IPS-NIHi7 (cell line): ENCODE data around the gene UNC45A.
"Not testable (repeated sequence)": the region's sequence is repeated elsewhere in the genome, so short reads cannot be mapped to it uniquely, and the experiment has no call there.

ENCODE experiments used
- DNase-seq: peaks from one replicate; pipeline ENCODE4 v3.0.0; 2012; ENCODE audit warnings: mixed read lengths; ENCODE audit errors: extremely low spot score

The UNC45A gene

GRCh38 chr15:90918034-90918788, 16.9 kb upstream of the UNC45A start:
- DNase-seq = no peak

- no peak for DNase-seq
These were observed 16.2 kb upstream of the UNC45A start for GRCh38 chr15:90918835-90919234.

GRCh38 chr15:90921887-90922286, 13.2 kb upstream of the UNC45A start:
- no peak for DNase-seq

DNA sequence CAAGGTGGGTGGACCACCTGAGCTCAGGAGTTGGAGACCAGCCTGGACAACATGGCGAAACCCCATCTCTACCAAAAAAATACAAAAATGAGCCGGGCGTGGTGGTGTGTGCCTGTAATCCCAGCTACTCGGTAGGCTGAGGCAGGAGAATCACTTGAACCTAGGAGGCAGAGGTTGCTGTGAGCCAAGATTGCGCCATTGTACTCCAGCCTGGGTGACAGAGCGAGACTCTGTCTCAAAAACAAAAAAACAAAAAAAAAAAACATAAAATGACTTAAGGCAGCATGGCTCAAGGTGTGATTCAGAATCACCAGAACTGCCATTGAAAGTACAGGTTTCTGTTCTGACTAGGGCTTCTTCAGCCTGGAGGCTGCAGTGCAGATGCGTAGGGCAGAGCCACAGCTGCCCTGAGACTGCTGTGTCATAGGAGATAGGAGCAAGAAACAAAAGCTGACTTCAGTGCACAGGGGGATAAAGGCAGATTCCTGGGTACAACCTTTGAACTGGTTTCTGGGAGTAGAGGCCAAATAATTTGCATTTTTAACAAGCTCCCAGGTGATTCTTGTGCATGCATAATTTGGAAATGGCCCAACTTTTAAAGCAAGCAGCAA, 12.3 kb upstream of the UNC45A start:
- not testable (repeated sequence) for DNase-seq

GRCh38 chr15:90924375-90924774, 10.7 kb upstream of the UNC45A start:
- DNase-seq = no peak

- not testable (repeated sequence) for DNase-seq
These were observed 8.3 kb upstream of the UNC45A start for GRCh38 chr15:90926766-90927165.

DNA sequence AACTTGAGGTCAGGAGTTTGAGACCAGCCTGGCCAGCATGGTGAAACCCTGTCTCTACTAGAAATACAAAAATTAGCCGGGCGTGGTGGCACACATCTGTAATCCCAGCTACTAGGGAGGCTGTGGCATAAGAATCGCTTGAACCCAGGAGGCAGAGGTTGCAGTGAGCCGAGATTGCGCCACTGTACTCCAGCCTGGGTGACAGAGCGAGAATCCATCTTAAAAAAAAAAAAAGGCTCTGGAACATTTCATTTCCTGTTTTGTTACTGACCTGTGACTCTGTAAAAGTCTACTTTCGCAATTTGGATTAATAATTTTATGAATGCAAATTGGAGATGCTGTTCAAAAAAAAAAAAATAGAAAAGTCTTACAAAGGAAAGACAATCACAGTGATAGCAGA, 7.0 kb upstream of the UNC45A start:
- DNase-seq = not testable (repeated sequence)

DNA sequence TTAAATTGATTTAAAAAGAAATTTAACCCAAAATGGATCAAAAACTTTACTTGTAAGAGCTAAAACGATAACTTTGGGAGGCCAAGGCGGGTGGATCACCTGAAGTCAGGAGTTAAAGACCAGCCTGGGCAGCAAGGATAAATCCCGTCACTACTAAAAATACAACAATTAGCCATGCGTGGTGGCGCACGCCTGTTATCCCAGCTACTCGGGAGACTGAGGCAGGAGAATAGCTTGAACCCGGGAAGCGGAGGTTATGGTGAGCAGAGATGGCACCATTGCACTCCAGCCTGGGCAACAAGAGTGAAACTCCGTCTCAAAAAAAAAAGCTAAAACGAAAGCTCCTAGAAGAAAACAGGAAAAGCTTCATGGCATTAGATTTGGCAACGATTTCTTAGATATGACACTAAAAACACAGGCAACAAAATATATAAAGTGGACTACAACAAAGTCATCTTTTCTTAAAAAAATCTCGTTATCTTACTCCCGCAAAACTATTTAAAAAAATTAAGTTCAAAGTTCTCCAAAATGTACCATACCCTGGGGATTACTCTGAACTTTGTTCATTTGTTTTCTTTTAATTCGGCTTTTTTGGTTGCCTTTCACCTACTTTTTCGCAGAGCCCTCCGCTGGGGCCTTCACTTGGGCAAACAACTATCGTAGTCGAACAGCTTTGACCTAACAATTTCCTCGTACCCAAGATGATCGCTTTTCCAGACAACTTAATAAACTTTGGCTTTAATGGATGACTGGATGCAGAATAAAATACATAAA, 5.7 kb upstream of the UNC45A start:
- DNase-seq = no peak

GRCh38 chr15:90930861-90931574, 4.1 kb upstream of the UNC45A start:
- DNase-seq = no peak

DNA sequence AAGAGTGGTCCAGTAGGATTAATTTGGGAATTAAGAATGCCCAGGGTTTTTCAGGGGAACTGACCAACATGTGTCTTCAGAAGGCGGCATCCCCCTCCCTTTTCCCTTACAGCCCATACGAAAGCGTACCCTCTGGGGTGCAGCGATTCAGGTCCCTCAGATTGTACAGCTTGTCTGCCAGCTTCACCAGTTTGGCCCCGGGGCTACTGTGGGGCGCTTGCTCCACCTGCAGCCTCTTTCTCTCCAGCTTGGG, 3.6 kb upstream of the UNC45A start:
- no peak for DNase-seq

DNA sequence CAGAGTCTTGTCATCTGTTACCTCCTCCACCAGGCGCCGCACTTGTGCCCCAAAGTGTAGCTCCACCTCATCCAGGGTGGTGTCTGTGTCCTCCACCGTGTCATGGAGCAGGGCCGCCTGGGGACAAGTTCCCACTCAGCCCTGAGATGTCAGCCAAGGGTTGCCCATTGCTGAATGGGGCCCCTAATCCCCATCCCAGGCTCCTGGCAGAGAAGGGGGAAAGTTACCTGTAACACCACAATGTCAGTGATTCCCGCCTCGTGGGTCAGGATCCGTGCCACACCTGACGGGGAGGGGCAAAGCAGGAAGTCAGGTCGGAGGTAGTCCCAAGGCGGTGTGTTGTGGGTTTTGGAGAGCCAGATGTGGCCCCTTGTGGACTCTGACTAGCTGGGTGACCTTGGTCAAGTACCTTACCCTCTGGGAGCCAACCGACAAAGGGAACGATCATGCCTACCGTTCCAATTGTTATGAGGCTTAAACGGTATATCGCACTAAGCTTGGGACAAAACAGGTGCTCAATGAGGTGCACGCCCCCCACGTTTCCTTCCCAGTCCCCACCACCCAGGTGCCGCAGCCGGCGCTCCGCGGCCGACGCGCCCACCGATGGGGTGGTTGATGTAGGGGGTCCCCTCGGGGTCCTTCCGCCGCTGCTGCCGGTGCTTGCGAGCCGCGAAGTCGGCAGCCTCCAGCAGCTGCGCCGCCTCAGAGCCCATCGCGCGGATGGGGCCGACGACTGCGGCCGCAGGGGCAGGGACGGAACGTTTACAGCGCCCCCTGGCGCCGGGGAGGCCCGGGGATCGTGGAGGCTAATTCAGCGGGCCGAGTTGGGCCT, 3.0 kb upstream of the UNC45A start, which contains the start of gene HDDC3:
Gene HDDC3, minus strand, starts transcription at position 722 of the 832 bp plus-strand sequence. Its CDS starts 9 bp downstream, at position 713.
- DNase-seq = peak; percentile 94

DNA sequence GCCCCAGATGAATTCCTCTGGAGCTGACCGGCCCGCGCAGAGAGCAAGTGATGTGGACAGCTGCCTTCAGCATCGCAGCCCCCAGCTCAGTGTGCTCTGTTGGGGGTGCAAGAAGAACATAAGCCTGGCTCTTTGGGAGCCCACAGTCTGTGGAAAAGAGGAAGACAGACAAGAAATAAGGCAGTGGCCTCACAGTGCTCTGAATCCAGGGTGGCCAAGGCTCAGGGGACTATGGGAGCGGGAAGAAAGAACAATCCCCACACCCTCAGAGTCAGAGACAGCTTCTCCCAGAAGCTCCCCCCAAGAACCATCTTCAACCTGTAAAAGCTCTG, 2.5 kb upstream of the UNC45A start:
- DNase-seq = no peak

GRCh38 chr15:90933301-90933700, 1.8 kb upstream of the UNC45A start:
- DNase-seq = no peak

GRCh38 chr15:90934256-90934948, 683 bp upstream of the UNC45A start:
- peak; percentile 92 for DNase-seq

DNA sequence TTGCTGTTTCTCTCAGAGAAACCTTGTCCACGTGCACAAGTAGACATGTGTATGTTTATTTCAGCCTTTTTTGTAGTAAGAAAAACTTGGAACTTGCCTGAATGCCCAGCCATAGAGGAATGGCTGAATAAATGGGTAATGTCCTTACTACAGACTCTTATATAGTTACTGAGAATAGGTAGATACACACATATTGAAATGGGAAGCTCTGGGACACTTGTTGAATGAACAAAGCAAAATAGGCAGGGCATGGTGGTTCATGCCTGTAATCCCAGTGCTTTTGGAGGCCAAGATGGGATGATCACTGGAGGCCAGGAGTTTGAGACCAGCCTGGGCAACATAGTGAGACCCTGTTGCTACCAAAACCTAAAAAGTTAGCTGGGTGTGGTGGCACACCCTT, 1.7 kb downstream of the UNC45A start:
- DNase-seq = no peak

GRCh38 chr15:90938261-90938660, 3.2 kb downstream of the UNC45A start:
- no peak for DNase-seq

DNA sequence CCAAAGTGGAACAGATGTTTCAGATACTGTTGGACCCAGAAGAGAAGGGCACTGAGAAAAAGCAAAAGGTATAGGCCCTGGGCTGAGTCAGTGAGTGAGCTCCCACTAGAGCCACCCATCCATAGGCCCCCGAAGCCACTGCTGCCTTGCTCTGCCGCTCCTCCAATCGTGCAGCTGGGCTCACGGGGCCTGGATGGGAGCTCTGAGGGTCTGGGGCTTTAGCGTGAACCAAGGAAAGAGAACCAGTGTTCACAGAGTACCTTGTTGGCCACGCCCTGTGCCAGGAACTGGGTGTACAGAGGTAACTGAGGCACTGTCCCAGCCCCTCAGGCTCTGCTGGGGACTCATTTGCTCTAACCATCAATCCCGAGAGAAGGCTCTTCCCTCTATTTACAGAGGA, 4.7 kb downstream of the UNC45A start:
- DNase-seq = no peak

DNA sequence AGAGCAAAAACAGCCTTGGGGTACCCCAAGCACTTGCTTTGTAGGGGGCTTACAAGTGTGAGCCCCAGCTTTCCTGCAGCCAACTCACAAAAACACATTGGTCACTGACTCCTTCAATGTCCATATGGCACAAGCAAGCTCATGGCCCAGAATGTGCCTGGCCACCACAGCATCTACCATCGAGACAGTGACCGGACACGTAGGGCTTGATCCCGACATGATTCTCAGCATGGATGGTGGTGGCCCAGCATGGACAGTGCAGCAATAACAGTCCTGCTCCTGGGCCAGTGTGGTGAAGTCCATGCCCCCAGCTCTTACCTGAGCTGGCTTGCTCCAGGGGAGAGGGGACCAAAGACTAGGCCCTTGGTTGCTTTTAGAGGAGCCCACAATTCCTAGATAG, 6.0 kb downstream of the UNC45A start:
- DNase-seq = no peak

DNA sequence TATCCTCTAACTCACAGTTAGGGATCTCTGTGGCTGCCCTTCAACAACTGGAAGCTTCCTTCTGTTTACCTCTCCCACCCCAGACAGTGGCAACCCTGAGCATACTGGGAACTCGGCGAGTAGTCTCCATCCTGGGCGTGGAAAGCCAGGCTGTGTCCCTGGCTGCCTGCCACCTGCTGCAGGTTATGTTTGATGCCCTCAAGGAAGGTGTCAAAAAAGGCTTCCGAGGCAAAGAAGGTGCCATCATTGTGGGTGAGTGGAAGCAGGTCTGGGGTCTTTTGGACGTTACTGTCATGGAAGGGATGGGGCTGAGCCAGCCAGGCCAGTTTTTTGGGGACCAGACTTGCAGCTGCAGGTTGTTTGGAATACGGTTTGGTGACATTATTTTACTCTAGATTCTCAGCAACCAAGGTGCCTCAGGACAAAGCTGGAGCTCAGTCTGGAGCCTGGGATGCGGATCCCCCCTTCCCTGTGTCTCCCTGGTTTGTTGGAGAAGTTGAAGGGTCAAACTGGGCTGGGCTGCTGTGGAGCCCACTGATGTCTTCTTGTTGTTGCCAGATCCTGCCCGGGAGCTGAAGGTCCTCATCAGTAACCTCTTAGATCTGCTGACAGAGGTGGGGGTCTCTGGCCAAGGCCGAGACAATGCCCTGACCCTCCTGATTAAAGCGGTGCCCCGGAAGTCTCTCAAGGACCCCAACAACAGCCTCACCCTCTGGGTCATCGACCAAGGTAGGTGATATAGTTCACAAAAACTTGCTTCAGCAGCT, 7.5 kb downstream of the UNC45A start:
- DNase-seq = no peak

GRCh38 chr15:90945091-90945490, 10.0 kb downstream of the UNC45A start:
- no peak for DNase-seq
